B cell (primary cell): ENCODE data around the gene BUD31. TPM values are rescaled to one million over a fixed set of nuclear protein-coding genes. Genes with fewer than 3 reads are reported as not detected.

Experiments used
- ATAC-seq: fragments of 200-7000 bp; cut with Tn5 transposase; one replicate; pipeline ENCODE4 v1.10.0; 2021; ENCODE audit warnings: low read depth, mild to moderate bottlenecking, moderate number of reproducible peaks, moderate library complexity
- CTCF ChIA-PET: fragments of 350-600 bp; sonication (Branson Sonifier 250); formaldehyde crosslinking; loops from one replicate; lab custom pipeline; 2021; ENCODE audit warnings: antibody characterized with exemption, inconsistent platforms; lab: Charles Lee
- POLR2A ChIA-PET: fragments of 350-600 bp; sonication (Branson Sonifier 250); formaldehyde crosslinking; loops from one replicate; lab custom pipeline; 2021; ENCODE audit warnings: antibody characterized with exemption; lab: Charles Lee
- DNase-seq: peaks from one replicate; pipeline ENCODE4 v3.0.0; 2013
- H2AFZ ChIP-seq: 2 replicates; pipeline ENCODE4 v1.6.1; 2012; ENCODE audit warnings: mild to moderate bottlenecking, low read depth, low read length; ENCODE audit not compliant: insufficient read depth, poor library complexity, severe bottlenecking
- H3K27ac ChIP-seq, 2 donors: 1 replicate in 1 of 2; 2 replicates in 1 of 2; pipeline ENCODE4 v1.5.1; 2012 to 2013; ENCODE audit warnings: low read length in 2 of 2, mild to moderate bottlenecking in 2 of 2, moderate library complexity in 1 of 2
- H3K27me3 ChIP-seq, 4 experiments: fragments of 200-600 bp in 1 of 4; sonication (generic) in 1 of 4; replicated peaks in 1 of 4; 1 replicate in 2 of 4; 2 replicates in 2 of 4; pipeline versions ENCODE4 v1.6.1 to v1.7.0; 2013 to 2016; ENCODE audit warnings: low read length in 3 of 4, mild to moderate bottlenecking in 2 of 4, mixed read lengths in 1 of 4, moderate library complexity in 1 of 4; ENCODE audit not compliant: insufficient read depth in 4 of 4, control insufficient read depth in 3 of 4; ENCODE audit errors: control extremely low read depth in 1 of 4
- H3K36me3 ChIP-seq, 2 experiments: replicated peaks in 1 of 2; 1 replicate in 1 of 2; 2 replicates in 1 of 2; pipeline versions ENCODE4 v1.6.1 to v1.7.1; 2013; ENCODE audit warnings: low read length in 1 of 2; ENCODE audit not compliant: insufficient read depth in 2 of 2, control insufficient read depth in 1 of 2; ENCODE audit errors: control extremely low read depth in 1 of 2, extremely low read depth in 1 of 2
- H3K4me1 ChIP-seq, 2 donors: fragments of 200-600 bp in 1 of 2; sonication (generic) in 1 of 2; 1 replicate in 1 of 2; 2 replicates in 1 of 2; pipeline versions ENCODE4 v1.5.1 to v1.6.1; 2013 to 2017; ENCODE audit warnings: low read length in 2 of 2; ENCODE audit not compliant: control insufficient read depth in 2 of 2, insufficient read depth in 2 of 2
- H3K4me2 ChIP-seq: replicated peaks from 2 replicates; pipeline ENCODE3; 2012; ENCODE audit warnings: mild to moderate bottlenecking, low read depth, low read length; ENCODE audit not compliant: poor library complexity, severe bottlenecking
- H3K4me3 ChIP-seq, 5 experiments: fragments of 200-600 bp in 1 of 5; sonication (generic) in 1 of 5; 1 replicate in 3 of 5; 2 replicates in 2 of 5; pipeline versions ENCODE4 v1.5.1 to v1.7.0; 2011 to 2016; ENCODE audit warnings: low read length in 4 of 5, mild to moderate bottlenecking in 4 of 5, low read depth in 2 of 5, control low read depth in 1 of 5, moderate library complexity in 1 of 5; ENCODE audit not compliant: insufficient read depth in 1 of 5; ENCODE audit errors: control extremely low read depth in 1 of 5, extremely low read depth in 1 of 5
- H3K79me2 ChIP-seq: fragments of 200-600 bp; sonication (generic); one replicate; pipeline ENCODE4 v1.6.0; 2016; ENCODE audit warnings: low read length; ENCODE audit not compliant: control insufficient read depth, insufficient read depth
- H3K9ac ChIP-seq: fragments of 200-600 bp; sonication (generic); 2 replicates; pipeline ENCODE4 v1.6.1; 2017; ENCODE audit warnings: mild to moderate bottlenecking, low read length, moderate library complexity
- H3K9me3 ChIP-seq, 3 donors: one replicate each; pipeline versions ENCODE4 v1.6.1 to v1.7.1; 2013; ENCODE audit warnings: low read length in 2 of 3; ENCODE audit not compliant: control insufficient read depth in 2 of 3, insufficient read depth in 1 of 3; ENCODE audit errors: control extremely low read depth in 1 of 3
- H4K20me1 ChIP-seq: 2 replicates; pipeline ENCODE4 v1.6.0; 2012; ENCODE audit warnings: mild to moderate bottlenecking, low read length; ENCODE audit not compliant: insufficient read depth, control insufficient read depth, poor library complexity, severe bottlenecking
- H3K27ac Mint-ChIP-seq: one replicate; pipeline ENCODE4 v1.8.0; 2021; ENCODE audit warnings: mixed read lengths
- H3K27me3 Mint-ChIP-seq: one replicate; pipeline ENCODE4 v1.8.0; 2021; ENCODE audit warnings: mixed read lengths
- H3K4me1 Mint-ChIP-seq: one replicate; pipeline ENCODE4 v1.8.0; 2021; ENCODE audit warnings: mixed read lengths
- H3K4me3 Mint-ChIP-seq: one replicate; pipeline ENCODE4 v1.8.0; 2021; ENCODE audit warnings: mixed read lengths
- H3K9me3 Mint-ChIP-seq: one replicate; pipeline ENCODE4 v1.8.0; 2022; ENCODE audit warnings: mixed read lengths; ENCODE audit not compliant: insufficient read depth
- EZH2 ChIP-seq: IDR thresholded peaks from 2 replicates; pipeline ENCODE4 v1.6.1; 2012; ENCODE audit warnings: borderline replicate concordance, low read depth, mild to moderate bottlenecking, moderate library complexity, low read length; ENCODE audit not compliant: insufficient read depth, poor library complexity, severe bottlenecking
- WGBS: methylation state at CpG from one replicate; pipeline ENCODE4 v1.1.5; 2013; ENCODE audit warnings: missing lambda C conversion rate; ENCODE audit not compliant: insufficient coverage; 5-methylcytosine and 5-hydroxymethylcytosine counted together
- intact Hi-C: fragments of 100-400 bp; cut with micrococcal nuclease; formaldehyde crosslinking; loops from one replicate; pipeline ENCODE4 v1.10.0; 2022
- polyA plus RNA-seq: library from polyadenylated mRNA; depleted of rRNA; stranded (reverse); fragments of >200 nt; gene quantifications from 2 replicates; pipeline ENCODE4 v1.2.3, GENCODE V29; 2012
- total RNA-seq, 2 donors: library from RNA; stranded (reverse); fragments of 120-200 nt in 1 of 2; gene quantifications; 1 replicate in 1 of 2; 2 replicates in 1 of 2; pipeline versions ENCODE4 v1.2.3 to v1.2.4, GENCODE V29; 2013 to 2022
- TF ChIP-seq, protein P1 (sequence below): fragments of 200-600 bp; IDR thresholded peaks from one replicate; pipeline ENCODE4 v1.8.0; 2022; ENCODE audit warnings: antibody characterized with exemption, mild to moderate bottlenecking

The BUD31 gene
- total and polyA plus RNA-seq, 2 donors (not counting 1 experiment from before 2014, with no cell fraction given): 57.8 to 69.4 TPM

DNA sequence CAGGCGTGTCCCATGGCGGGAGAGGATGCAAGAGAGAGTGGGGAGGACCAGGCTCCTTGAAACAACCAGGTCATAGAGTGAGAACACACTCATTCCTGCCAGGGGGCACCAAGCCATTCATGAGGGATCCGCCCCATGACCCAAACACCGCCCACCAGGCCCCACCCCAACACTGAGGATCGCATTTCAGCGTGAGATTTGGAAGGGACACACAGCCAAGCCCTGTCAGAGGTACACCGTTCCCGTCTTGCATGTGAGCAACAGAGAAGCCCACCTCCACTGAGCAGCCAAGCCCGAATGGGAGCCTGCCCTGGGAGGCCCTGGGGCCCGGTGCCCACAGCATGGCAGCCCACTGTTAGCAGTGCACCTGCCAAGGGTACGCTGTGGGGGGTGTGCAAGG lies 42.1 kb upstream of the BUD31 start:
- no peak overlapping the region for H3K4me3 ChIP-seq
- intact Hi-C loops: no loop called here
- WGBS: 94% methylated on average over 10 of the region's 11 CpGs
- no peak for ATAC-seq
- H3K9me3 Mint-ChIP-seq: no peaks in the 10 kb centered on the region
- DNase-seq: no peak
- H3K9me3 ChIP-seq: no peaks in the 10 kb centered on the region
- H3K4me1 ChIP-seq: no peaks in the 10 kb centered on the region
- ChIA-PET CTCF (interaction anchor here (0.7 to 5.6 kb wide), 7 partner anchors 20 to 72 kb away, joined by 3 to 38 read pairs (median 19); partner anchors contain the start of genes BUD31, CPSF4, PDAP1 and PTCD1), POLR2A (no interaction called here)
- no peak overlapping the region for H3K27ac ChIP-seq
- peaks cover 0 to 37% of the 10 kb centered on the region in 2 experiments for H3K36me3 ChIP-seq
- peaks cover 1% of the 10 kb centered on the region for H3K4me1 Mint-ChIP-seq
- no peak overlapping the region for H2AFZ ChIP-seq
- H3K27me3 ChIP-seq: no peaks in the 10 kb centered on the region
- no peak overlapping the region for H3K4me2 ChIP-seq
- H3K9ac ChIP-seq: no peak overlapping the region
- H3K27ac Mint-ChIP-seq: no peak overlapping the region
- H3K79me2 ChIP-seq: no peaks in the 10 kb centered on the region
- H3K27me3 Mint-ChIP-seq: no peaks in the 10 kb centered on the region
- TF ChIP-seq EZH2: no peak
- TF ChIP-seq, protein P1, sequence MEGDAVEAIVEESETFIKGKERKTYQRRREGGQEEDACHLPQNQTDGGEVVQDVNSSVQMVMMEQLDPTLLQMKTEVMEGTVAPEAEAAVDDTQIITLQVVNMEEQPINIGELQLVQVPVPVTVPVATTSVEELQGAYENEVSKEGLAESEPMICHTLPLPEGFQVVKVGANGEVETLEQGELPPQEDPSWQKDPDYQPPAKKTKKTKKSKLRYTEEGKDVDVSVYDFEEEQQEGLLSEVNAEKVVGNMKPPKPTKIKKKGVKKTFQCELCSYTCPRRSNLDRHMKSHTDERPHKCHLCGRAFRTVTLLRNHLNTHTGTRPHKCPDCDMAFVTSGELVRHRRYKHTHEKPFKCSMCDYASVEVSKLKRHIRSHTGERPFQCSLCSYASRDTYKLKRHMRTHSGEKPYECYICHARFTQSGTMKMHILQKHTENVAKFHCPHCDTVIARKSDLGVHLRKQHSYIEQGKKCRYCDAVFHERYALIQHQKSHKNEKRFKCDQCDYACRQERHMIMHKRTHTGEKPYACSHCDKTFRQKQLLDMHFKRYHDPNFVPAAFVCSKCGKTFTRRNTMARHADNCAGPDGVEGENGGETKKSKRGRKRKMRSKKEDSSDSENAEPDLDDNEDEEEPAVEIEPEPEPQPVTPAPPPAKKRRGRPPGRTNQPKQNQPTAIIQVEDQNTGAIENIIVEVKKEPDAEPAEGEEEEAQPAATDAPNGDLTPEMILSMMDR: no peak
- peaks cover 10% of the 10 kb centered on the region for H4K20me1 ChIP-seq
- H3K4me3 Mint-ChIP-seq: no peak overlapping the region

- 98% methylated on average over 8 of the region's 13 CpGs for WGBS
- H3K9me3 ChIP-seq: no peaks in the 10 kb centered on the region
- H3K9me3 Mint-ChIP-seq: no peaks in the 10 kb centered on the region
- H3K9ac ChIP-seq: no peak overlapping the region
- POLR2A ChIA-PET: interaction anchor here (0.7 kb wide), 1 partner anchor 917 kb away, joined by 4 read pairs; no protein-coding TSS in a partner anchor
- no peak overlapping the region for H3K27ac ChIP-seq
- intact Hi-C loops: no loop called here
- no peak for TF ChIP-seq EZH2
- TF ChIP-seq, protein P1: no peak
- H3K4me1 ChIP-seq: peaks cover 3% of the 10 kb centered on the region in 2 donors
- DNase-seq (no peak), ATAC-seq (no peak)
- H3K36me3 ChIP-seq: peaks cover 0 to 23% of the 10 kb centered on the region in 2 experiments
- no peak overlapping the region for H3K27ac Mint-ChIP-seq
- no peaks in the 10 kb centered on the region for H3K27me3 ChIP-seq
- H3K27me3 Mint-ChIP-seq: no peaks in the 10 kb centered on the region
- H3K4me2 ChIP-seq: no peak overlapping the region
- H4K20me1 ChIP-seq: peaks cover 20% of the 10 kb centered on the region
- H2AFZ ChIP-seq: no peak overlapping the region
- no peak overlapping the region for H3K4me3 Mint-ChIP-seq
- CTCF ChIA-PET: interaction anchor here (1.5 kb wide), 1 partner anchor 54 kb away, joined by 3 read pairs; no protein-coding TSS in a partner anchor
- H3K4me3 ChIP-seq: no peak overlapping the region
- H3K4me1 Mint-ChIP-seq: peaks cover 4% of the 10 kb centered on the region
- H3K79me2 ChIP-seq: peaks cover 11% of the 10 kb centered on the region
Measured at GRCh38 chr7:99368750-99369389, 39.9 kb upstream of the BUD31 start.
